Measurements from ENCODE around the gene HSPA4L.

The HSPA4L gene

GRCh38 chr4:127846765-127847164 lies 64.6 kb downstream of the HSPA4L start:
- no peak overlapping the region for H3K4me3 ChIP-seq (ENCODE audit: low read depth, low read length)
- DNase-seq (ENCODE audit: low read depth), result no peak
- TF ChIP-seq CTCF (IDR thresholded peaks at IDR 0.05; ENCODE audit: low read depth, low read length), result no peak

- no peak for DNase-seq (ENCODE audit: low read depth)
- TF ChIP-seq CTCF (IDR thresholded peaks at IDR 0.05; ENCODE audit: low read depth, low read length) (no peak), POLR2A (IDR thresholded peaks at IDR 0.05; ENCODE audit: extremely low read depth, insufficient read length) (no peak), MYC (IDR thresholded peaks at IDR 0.05; ENCODE audit: low read depth, low read length) (no peak), MAX (IDR thresholded peaks at IDR 0.05; ENCODE audit: low read depth, low read length) (no peak)
- H3K4me3 ChIP-seq (ENCODE audit: low read depth, low read length), result no peak overlapping the region
These were observed 67.5 kb downstream of the HSPA4L start for GRCh38 chr4:127849505-127850234.

GRCh38 chr4:127852661-127853060 lies 70.5 kb downstream of the HSPA4L start:
- no peak overlapping the region for H3K4me3 ChIP-seq (ENCODE audit: low read depth, low read length)
- DNase-seq (ENCODE audit: low read depth), result no peak
- TF ChIP-seq POLR2A (IDR thresholded peaks at IDR 0.05; ENCODE audit: extremely low read depth, insufficient read length), result no peak
- no peak for TF ChIP-seq CTCF (IDR thresholded peaks at IDR 0.05; ENCODE audit: low read depth, low read length)
- no peak for TF ChIP-seq MAX (IDR thresholded peaks at IDR 0.05; ENCODE audit: low read depth, low read length)
- no peak for TF ChIP-seq MYC (IDR thresholded peaks at IDR 0.05; ENCODE audit: low read depth, low read length)

GRCh38 chr4:127856196-127856812 lies 74.2 kb downstream of the HSPA4L start:
- no peak for TF ChIP-seq MAX (IDR thresholded peaks at IDR 0.05; ENCODE audit: low read depth, low read length)
- no peak for TF ChIP-seq CTCF (IDR thresholded peaks at IDR 0.05; ENCODE audit: low read depth, low read length)
- no peak for TF ChIP-seq POLR2A (IDR thresholded peaks at IDR 0.05; ENCODE audit: extremely low read depth, insufficient read length)
- TF ChIP-seq MYC (IDR thresholded peaks at IDR 0.05; ENCODE audit: low read depth, low read length), result no peak
- no peak for DNase-seq (ENCODE audit: low read depth)
- no peak overlapping the region for H3K4me3 ChIP-seq (ENCODE audit: low read depth, low read length)

GRCh38 chr4:127856813-127857447 lies 74.8 kb downstream of the HSPA4L start:
- H3K4me3 ChIP-seq (ENCODE audit: low read depth, low read length), result no peak overlapping the region
- TF ChIP-seq MAX (IDR thresholded peaks at IDR 0.05; ENCODE audit: low read depth, low read length), result no peak
- TF ChIP-seq MYC (IDR thresholded peaks at IDR 0.05; ENCODE audit: low read depth, low read length), result no peak
- TF ChIP-seq CTCF (IDR thresholded peaks at IDR 0.05; ENCODE audit: low read depth, low read length), result no peak
- TF ChIP-seq POLR2A (IDR thresholded peaks at IDR 0.05; ENCODE audit: extremely low read depth, insufficient read length), result no peak
- no peak for DNase-seq (ENCODE audit: low read depth)
